Panc1 (cell line): ENCODE results near the gene PHACTR2. TPM values are rescaled to one million over a fixed set of nuclear protein-coding genes. Genes with fewer than 3 reads are reported as not detected.

Experiments
- ATAC-seq: fragments of 200-7000 bp; cut with Tn5 transposase; 2 replicates; pipeline ENCODE4 v1.9.1; 2020; ENCODE audit warnings: mild to moderate bottlenecking, moderate library complexity
- BruUV-seq: library from RNA; stranded (reverse); fragments of 400-500 nt; replicated peaks from 2 replicates; lab custom pipeline; 2021; lab: Mats Ljungman, UMichigan
- CTCF ChIA-PET: fragments of 300-600 bp; sonication (Branson Sonifier 250); formaldehyde crosslinking; loops from one replicate; lab custom pipeline; 2022; ENCODE audit warnings: antibody characterized with exemption; lab: Charles Lee
- POLR2A ChIA-PET: fragments of 300-600 bp; sonication (Branson Sonifier 250); formaldehyde crosslinking; loops from one replicate; lab custom pipeline; 2022; ENCODE audit warnings: antibody characterized with exemption; lab: Charles Lee
- DNase-seq: peaks from one replicate; pipeline ENCODE4 v3.0.0-alpha.2; 2010; ENCODE audit warnings: low read depth, low spot score
- H3K27ac ChIP-seq: 2 replicates; pipeline ENCODE4 v1.5.1; 2011; ENCODE audit warnings: mild to moderate bottlenecking, low read length, inconsistent platforms
- H3K27me3 ChIP-seq: fragments of 200-500 bp; sonication (Bioruptor generic); 2 replicates; pipeline ENCODE4 v1.6.0; 2014; ENCODE audit warnings: low read length, inconsistent platforms; ENCODE audit not compliant: control insufficient read depth, insufficient read depth
- H3K36me3 ChIP-seq: fragments of 200-500 bp; sonication (Bioruptor generic); 2 replicates; pipeline ENCODE4 v1.5.1; 2014; ENCODE audit warnings: inconsistent platforms, mild to moderate bottlenecking, low read length, moderate library complexity; ENCODE audit not compliant: control insufficient read depth, insufficient read depth
- H3K4me1 ChIP-seq: 2 replicates; pipeline ENCODE4 v1.5.1; 2011; ENCODE audit warnings: inconsistent platforms, mild to moderate bottlenecking, low read length, moderate library complexity; ENCODE audit not compliant: control insufficient read depth, insufficient read depth
- H3K4me3 ChIP-seq, 2 experiments: 2 replicates each; pipeline ENCODE4 v1.5.1; 2011 to 2012; ENCODE audit warnings: low read depth in 2 of 2, low read length in 2 of 2, mild to moderate bottlenecking in 2 of 2, inconsistent platforms in 1 of 2, moderate library complexity in 1 of 2
- H3K9me3 ChIP-seq: fragments of 200-500 bp; sonication (Bioruptor generic); 2 replicates; pipeline ENCODE4 v1.5.1; 2014; ENCODE audit warnings: low read depth, mild to moderate bottlenecking, inconsistent platforms, low read length, moderate library complexity; ENCODE audit not compliant: control insufficient read depth, insufficient read depth
- CTCF ChIP-seq: fragments of 450-650 bp; IDR thresholded peaks from 2 replicates; pipeline ENCODE4 v1.5.1; 2017; ENCODE audit warnings: mild to moderate bottlenecking
- POLR2AphosphoS5 ChIP-seq: IDR thresholded peaks from 2 replicates; pipeline ENCODE4 v1.6.1; 2012; ENCODE audit warnings: mild to moderate bottlenecking, low read depth, low read length, moderate library complexity
- REST ChIP-seq, 2 experiments: IDR thresholded peaks; 2 replicates each; pipeline ENCODE4 v1.6.1; 2011 to 2012; ENCODE audit warnings: low read depth in 2 of 2, control low read depth in 1 of 2, low read length in 1 of 2, mild to moderate bottlenecking in 1 of 2, moderate library complexity in 1 of 2; ENCODE audit not compliant: insufficient read depth in 1 of 2
- SIN3A ChIP-seq: IDR thresholded peaks from 2 replicates; pipeline ENCODE4 v1.6.1; 2012; ENCODE audit warnings: low read depth, mild to moderate bottlenecking, low read length, moderate library complexity, borderline replicate concordance; ENCODE audit not compliant: insufficient read depth
- TCF7L2 ChIP-seq: IDR thresholded peaks from 2 replicates; pipeline ENCODE4 v1.6.1; 2011; ENCODE audit warnings: mild to moderate bottlenecking, low read depth, low read length, inconsistent platforms
- in situ Hi-C: cut with HindIII; loops from 2 replicates; pipeline ENCODE4 v1.10.0; 2016; ENCODE audit warnings: low sequenced_read_pairs, low pct_unique_long_range_greater_than_20kb
- intact Hi-C: fragments of 100-400 bp; cut with micrococcal nuclease; formaldehyde crosslinking; loops from one replicate; pipeline ENCODE4 v1.10.0; 2022; ENCODE audit not compliant: unreplicated experiment
- total RNA-seq: library from RNA; stranded (reverse); gene quantifications from one replicate; pipeline ENCODE4 v1.2.1, GENCODE V29; 2021; ENCODE audit not compliant: unreplicated experiment

PHACTR2 gene
- total RNA-seq, 1 experiment from 2014 or later, result 59.9 TPM

GRCh38 chr6:143694560-143694959, 16.8 kb downstream of the PHACTR2 start:
- in situ Hi-C loops (no loop called here), intact Hi-C loops (no loop called here)
- no peak for TF ChIP-seq TCF7L2
- TF ChIP-seq CTCF, result no peak
- TF ChIP-seq POLR2AphosphoS5, result no peak
- no peak for TF ChIP-seq SIN3A
- Histone ChIP-seq H3K27me3 (no peaks in the 10 kb centered on the region), H3K4me3 (no peak overlapping the region), H3K27ac (peak overlapping the region; percentile 15; the same call in 1 of the 2 replicates), H3K36me3 (no peaks in the 10 kb centered on the region), H3K4me1 (peaks cover 39% of the 10 kb centered on the region), H3K9me3 (no peaks in the 10 kb centered on the region)
- ChIA-PET POLR2A (no interaction called here), CTCF (no interaction called here)
- BruUV-seq, result no TSS peak
- ATAC-seq, result no peak
- DNase-seq, result no peak

GRCh38 chr6:143695130-143695968, 17.6 kb downstream of the PHACTR2 start:
- DNase-seq (no peak), ATAC-seq (no peak)
- no TSS peak for BruUV-seq
- peak; percentile 21; the same call in 1 of the 2 replicates for TF ChIP-seq TCF7L2
- TF ChIP-seq SIN3A, result no peak
- H3K36me3 ChIP-seq, result no peaks in the 10 kb centered on the region
- ChIA-PET CTCF (no interaction called here), POLR2A (no interaction called here)
- H3K27me3 ChIP-seq, result no peaks in the 10 kb centered on the region
- in situ Hi-C loops (no loop called here), intact Hi-C loops (no loop called here)
- peak overlapping the region; percentile 14; the same call in 1 of the 2 replicates for H3K27ac ChIP-seq
- H3K4me3 ChIP-seq, result no peak overlapping the region
- H3K9me3 ChIP-seq, result no peaks in the 10 kb centered on the region
- peaks cover 39% of the 10 kb centered on the region for H3K4me1 ChIP-seq

GRCh38 chr6:143695969-143696663, 18.4 kb downstream of the PHACTR2 start:
- Histone ChIP-seq H3K4me1 (peaks cover 44% of the 10 kb centered on the region), H3K27ac (no peak overlapping the region; the same call in 1 of the 2 replicates), H3K36me3 (no peaks in the 10 kb centered on the region), H3K9me3 (no peaks in the 10 kb centered on the region), H3K27me3 (no peaks in the 10 kb centered on the region), H3K4me3 (no peak overlapping the region)
- intact Hi-C loops, result loop anchor here (1.0 kb wide), 1 partner anchor 18 kb away; no protein-coding TSS in a partner anchor
- DNase-seq, result no peak
- BruUV-seq, result no TSS peak
- no peak for ATAC-seq
- TF ChIP-seq CTCF, result no peak
- TF ChIP-seq SIN3A, result no peak
- no peak for TF ChIP-seq REST (IDR thresholded peaks at IDR 0.05; ENCODE audit: insufficient read depth in 1 of 2, low read depth in 2 of 2, low read length in 1 of 2)
- no peak for TF ChIP-seq POLR2AphosphoS5
- no peak for TF ChIP-seq TCF7L2
- ChIA-PET POLR2A (no interaction called here), CTCF (no interaction called here)
- in situ Hi-C loops, result no loop called here
